Central memory CD8-positive, alpha-beta T cell (primary cell): Measurements from ENCODE around the gene HELZ2.

Experiments
- ATAC-seq: fragments of 150-1000 bp; cut with Tn5 transposase; replicated peaks from 2 replicates; pipeline ENCODE4 v1.10.0; 2022; ENCODE audit warnings: mild to moderate bottlenecking, moderate FRiP score, moderate number of reproducible peaks; ENCODE audit not compliant: poor library complexity, severe bottlenecking; ENCODE audit errors: extremely low read depth
- DNase-seq, 2 donors: peaks; one replicate each; pipeline ENCODE4 v3.0.0; 2021; ENCODE audit warnings: low spot score in 2 of 2
- H3K27ac Mint-ChIP-seq: one replicate; pipeline ENCODE4 v1.8.0; 2022; ENCODE audit warnings: low read depth, mild to moderate bottlenecking, moderate library complexity, mixed read lengths
- H3K27me3 Mint-ChIP-seq: one replicate; pipeline ENCODE4 v1.8.0; 2022; ENCODE audit warnings: mixed read lengths
- H3K36me3 Mint-ChIP-seq: one replicate; pipeline ENCODE4 v1.8.0; 2022; ENCODE audit warnings: mild to moderate bottlenecking, moderate library complexity, mixed read lengths; ENCODE audit not compliant: insufficient read depth
- H3K4me1 Mint-ChIP-seq: one replicate; pipeline ENCODE4 v1.8.0; 2022; ENCODE audit warnings: mixed read lengths
- H3K4me3 Mint-ChIP-seq: one replicate; pipeline ENCODE4 v1.8.0; 2022; ENCODE audit warnings: mild to moderate bottlenecking, moderate library complexity, mixed read lengths
- H3K9me3 Mint-ChIP-seq: one replicate; pipeline ENCODE4 v1.8.0; 2022; ENCODE audit warnings: mixed read lengths

HELZ2 gene

DNA sequence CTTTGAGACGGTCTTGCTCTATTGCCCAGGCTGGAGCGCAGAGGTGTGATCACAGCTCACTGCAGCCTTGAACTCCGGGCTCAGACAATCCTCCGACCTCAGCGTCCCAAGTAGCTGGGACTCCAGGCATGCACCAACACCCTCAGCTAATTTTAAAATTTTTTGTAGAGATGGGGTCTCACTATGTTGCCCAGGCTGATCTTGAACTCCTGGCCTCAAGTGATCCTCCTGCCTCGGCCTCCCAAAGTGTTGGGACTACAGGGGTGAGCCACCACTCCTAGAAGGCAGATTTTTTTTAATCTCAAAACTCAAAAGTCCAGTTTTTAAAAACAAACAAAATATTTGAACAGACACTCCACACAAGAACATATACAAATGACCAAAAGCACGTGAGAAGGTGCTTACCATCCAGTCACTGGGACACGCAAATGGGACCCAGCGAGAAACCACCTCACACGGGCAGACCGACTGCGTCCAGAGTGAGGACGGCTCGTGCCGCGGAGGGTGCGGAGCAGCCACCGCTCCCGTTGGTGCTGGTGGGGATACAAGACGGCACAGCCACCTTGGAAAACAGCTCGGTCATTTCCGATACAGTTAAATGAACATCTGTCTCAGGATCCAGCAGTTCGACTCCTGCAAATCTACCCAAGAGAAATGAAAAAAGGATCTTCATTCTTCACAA, 8.5 kb upstream of the HELZ2 start:
- ATAC-seq (no peak), DNase-seq (no peak)
- no peaks in the 10 kb centered on the region for H3K36me3 Mint-ChIP-seq
- H3K27ac Mint-ChIP-seq, result no peak overlapping the region
- H3K9me3 Mint-ChIP-seq, result no peaks in the 10 kb centered on the region
- no peak overlapping the region for H3K4me3 Mint-ChIP-seq
- H3K27me3 Mint-ChIP-seq, result no peaks in the 10 kb centered on the region
- H3K4me1 Mint-ChIP-seq, result no peaks in the 10 kb centered on the region

DNA sequence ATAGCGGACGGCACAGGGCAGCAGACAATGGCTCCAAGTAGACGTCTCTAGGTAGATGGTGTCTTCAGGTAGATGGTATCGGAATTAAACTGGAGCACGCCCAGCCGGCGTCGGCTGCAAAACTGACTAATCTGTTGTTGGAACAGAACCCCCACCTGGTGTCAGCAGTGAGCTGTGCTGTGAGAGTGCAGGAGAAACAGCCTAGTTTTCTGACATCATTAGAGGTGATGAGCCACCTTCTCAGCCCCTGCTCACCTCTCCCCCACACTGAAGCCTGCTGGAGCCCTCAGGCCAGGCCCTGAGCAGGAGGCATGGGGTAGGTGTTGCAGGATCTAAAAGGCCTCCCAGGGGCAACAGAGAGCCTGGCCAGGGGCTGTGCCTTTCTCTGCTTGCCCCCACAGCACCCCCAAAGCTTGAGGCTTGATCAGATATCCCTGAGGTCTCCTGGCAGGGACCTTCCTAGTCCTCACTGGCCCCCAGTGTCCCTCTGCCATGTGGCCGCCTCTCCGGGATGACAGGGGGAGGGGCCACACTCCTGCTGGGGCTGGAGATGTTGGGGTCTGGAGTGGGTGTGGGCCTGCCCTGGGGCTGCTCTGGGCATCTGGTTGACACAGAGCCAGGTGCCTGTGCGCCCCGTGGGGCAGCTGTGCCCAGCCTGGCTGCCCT, 6.9 kb upstream of the HELZ2 start:
- Mint-ChIP-seq H3K9me3 (no peaks in the 10 kb centered on the region), H3K27me3 (no peaks in the 10 kb centered on the region), H3K36me3 (no peaks in the 10 kb centered on the region), H3K4me1 (no peaks in the 10 kb centered on the region), H3K4me3 (no peak overlapping the region), H3K27ac (no peak overlapping the region)
- ATAC-seq, result peak; percentile 97
- DNase-seq, result peak; percentile 45 to 62

DNA sequence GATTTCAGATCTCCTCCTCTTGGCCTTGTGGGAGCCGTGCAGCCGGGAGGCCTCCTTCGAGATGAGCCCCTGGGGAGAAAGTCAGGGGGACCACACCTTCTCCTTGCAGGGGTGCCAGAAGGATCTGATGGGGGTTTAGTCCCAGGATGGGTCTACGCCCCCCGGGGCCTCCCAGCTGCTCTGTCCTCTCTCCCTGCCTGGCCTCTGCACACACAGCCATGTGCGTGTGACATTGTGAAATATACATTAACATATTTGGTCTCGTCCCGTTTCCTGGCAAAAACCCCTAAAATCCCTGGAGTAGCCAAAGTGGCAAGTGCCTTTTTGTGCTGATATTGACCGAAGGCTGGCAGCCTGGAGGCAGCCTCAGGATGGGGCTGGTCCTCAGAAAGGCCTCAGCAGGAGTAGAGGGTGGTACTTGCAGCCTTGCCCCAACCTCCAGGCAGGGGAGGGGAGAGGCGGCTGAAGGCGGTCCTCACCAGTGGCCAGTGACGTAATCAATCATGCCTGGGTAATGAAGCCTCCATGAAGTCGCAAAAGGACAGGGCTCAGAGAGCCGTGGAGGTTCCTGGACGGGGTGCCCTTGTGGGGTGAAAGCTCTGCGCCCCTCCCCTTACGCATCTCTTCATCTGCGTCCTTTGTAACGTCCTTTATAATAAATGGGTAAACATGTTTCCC, 5.1 kb upstream of the HELZ2 start:
- no peaks in the 10 kb centered on the region for H3K36me3 Mint-ChIP-seq
- H3K4me3 Mint-ChIP-seq, result no peak overlapping the region
- DNase-seq (no peak), ATAC-seq (no peak)
- no peaks in the 10 kb centered on the region for H3K4me1 Mint-ChIP-seq
- no peaks in the 10 kb centered on the region for H3K9me3 Mint-ChIP-seq
- H3K27ac Mint-ChIP-seq, result no peak overlapping the region
- H3K27me3 Mint-ChIP-seq, result no peaks in the 10 kb centered on the region

GRCh38 chr20:63578224-63579016, 4.4 kb upstream of the HELZ2 start:
- Mint-ChIP-seq H3K4me3 (no peak overlapping the region), H3K27me3 (no peaks in the 10 kb centered on the region), H3K9me3 (no peaks in the 10 kb centered on the region), H3K36me3 (no peaks in the 10 kb centered on the region), H3K27ac (no peak overlapping the region), H3K4me1 (no peaks in the 10 kb centered on the region)
- DNase-seq (no peak), ATAC-seq (no peak)

- Mint-ChIP-seq H3K27me3 (no peaks in the 10 kb centered on the region), H3K4me1 (no peaks in the 10 kb centered on the region), H3K27ac (no peak overlapping the region), H3K36me3 (no peaks in the 10 kb centered on the region), H3K4me3 (no peak overlapping the region), H3K9me3 (no peaks in the 10 kb centered on the region)
- DNase-seq (no peak), ATAC-seq (no peak)
These were observed 3.4 kb upstream of the HELZ2 start for GRCh38 chr20:63577317-63577894.

DNA sequence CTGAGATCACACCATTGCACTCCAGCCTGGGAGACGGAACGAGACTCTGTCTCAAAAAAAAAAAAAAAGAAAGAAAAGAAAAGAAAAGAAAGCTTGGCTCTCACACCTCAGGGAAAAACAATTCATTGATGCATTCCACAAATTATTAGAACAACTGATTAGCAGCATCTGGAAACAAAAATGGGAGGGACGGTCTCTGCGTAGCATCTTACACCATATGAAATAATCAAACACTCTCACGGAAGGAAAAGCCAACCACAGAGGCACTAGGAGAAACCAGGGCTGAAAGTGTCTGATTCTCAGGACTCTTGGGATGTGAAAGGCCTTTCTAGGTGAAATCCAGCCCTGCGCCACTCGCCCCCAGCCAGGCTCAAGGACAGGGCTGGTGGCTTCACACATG, 2.3 kb upstream of the HELZ2 start:
- Mint-ChIP-seq H3K36me3 (no peaks in the 10 kb centered on the region), H3K27ac (no peak overlapping the region), H3K27me3 (no peaks in the 10 kb centered on the region), H3K9me3 (no peaks in the 10 kb centered on the region), H3K4me3 (no peak overlapping the region), H3K4me1 (no peaks in the 10 kb centered on the region)
- ATAC-seq, result no peak
- no peak for DNase-seq

DNA sequence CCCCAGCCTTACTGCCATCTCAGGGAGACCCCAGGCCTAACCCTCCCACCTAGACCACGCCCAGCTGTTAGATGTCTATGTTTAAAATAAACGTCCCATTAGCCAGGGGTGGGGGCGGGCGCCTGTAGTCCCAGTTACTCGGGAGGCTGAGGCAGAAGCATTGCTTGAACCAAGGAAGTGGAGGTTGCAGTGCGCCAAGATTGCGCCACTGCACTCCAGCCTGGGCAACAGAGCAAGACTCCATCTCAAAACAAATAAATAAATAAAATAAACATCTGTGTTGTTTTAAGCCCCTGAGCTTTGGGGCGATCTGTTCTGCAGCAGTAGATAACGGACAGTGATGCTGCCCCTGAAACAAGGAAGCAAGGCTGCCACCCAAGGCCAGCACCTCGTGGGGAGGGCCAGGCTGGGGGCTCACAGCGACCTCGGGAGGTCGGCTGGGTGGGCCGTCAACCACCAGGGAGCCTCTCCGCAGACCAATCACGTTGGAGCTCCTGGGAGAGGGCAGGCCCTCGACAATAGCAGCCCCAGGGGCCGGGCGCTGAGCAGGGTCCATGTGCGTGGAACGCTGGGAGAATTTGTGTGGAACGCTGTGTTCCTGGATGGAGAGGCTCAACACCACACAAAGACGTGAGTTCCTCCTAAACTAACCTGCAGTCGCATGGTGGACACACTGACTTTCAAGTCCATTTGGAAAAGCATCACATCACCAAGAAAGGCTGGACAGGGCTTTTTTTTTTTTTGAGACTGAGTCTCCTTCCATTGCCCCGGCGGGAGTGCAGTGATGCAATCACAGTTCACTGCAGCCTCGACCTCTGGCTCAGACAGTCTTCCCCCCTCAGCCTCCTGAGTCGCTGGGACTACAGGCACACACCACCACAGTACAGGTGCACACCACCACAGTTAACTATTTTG, 1.0 kb upstream of the HELZ2 start:
- Mint-ChIP-seq H3K36me3 (no peaks in the 10 kb centered on the region), H3K9me3 (no peaks in the 10 kb centered on the region), H3K27ac (no peak overlapping the region), H3K4me1 (no peaks in the 10 kb centered on the region), H3K4me3 (peak overlapping the region; percentile 84), H3K27me3 (no peaks in the 10 kb centered on the region)
- ATAC-seq, result no peak
- DNase-seq, result no peak

GRCh38 chr20:63573647-63574131, 350 bp downstream of the HELZ2 start:
- no peak for DNase-seq
- Mint-ChIP-seq H3K27ac (peak overlapping the region; percentile 92), H3K36me3 (peaks cover 3% of the 10 kb centered on the region), H3K27me3 (no peaks in the 10 kb centered on the region), H3K9me3 (no peaks in the 10 kb centered on the region), H3K4me1 (peaks cover 8% of the 10 kb centered on the region), H3K4me3 (peak overlapping the region; percentile 84)
- peak; percentile 33 for ATAC-seq

- Mint-ChIP-seq H3K36me3 (peaks cover 3% of the 10 kb centered on the region), H3K27me3 (no peaks in the 10 kb centered on the region), H3K4me1 (peaks cover 12% of the 10 kb centered on the region), H3K4me3 (peak overlapping the region; percentile 84), H3K27ac (peak overlapping the region; percentile 92), H3K9me3 (no peaks in the 10 kb centered on the region)
- DNase-seq, result no peak
- ATAC-seq, result no peak
These were observed 1.0 kb downstream of the HELZ2 start for GRCh38 chr20:63572788-63573646.

DNA sequence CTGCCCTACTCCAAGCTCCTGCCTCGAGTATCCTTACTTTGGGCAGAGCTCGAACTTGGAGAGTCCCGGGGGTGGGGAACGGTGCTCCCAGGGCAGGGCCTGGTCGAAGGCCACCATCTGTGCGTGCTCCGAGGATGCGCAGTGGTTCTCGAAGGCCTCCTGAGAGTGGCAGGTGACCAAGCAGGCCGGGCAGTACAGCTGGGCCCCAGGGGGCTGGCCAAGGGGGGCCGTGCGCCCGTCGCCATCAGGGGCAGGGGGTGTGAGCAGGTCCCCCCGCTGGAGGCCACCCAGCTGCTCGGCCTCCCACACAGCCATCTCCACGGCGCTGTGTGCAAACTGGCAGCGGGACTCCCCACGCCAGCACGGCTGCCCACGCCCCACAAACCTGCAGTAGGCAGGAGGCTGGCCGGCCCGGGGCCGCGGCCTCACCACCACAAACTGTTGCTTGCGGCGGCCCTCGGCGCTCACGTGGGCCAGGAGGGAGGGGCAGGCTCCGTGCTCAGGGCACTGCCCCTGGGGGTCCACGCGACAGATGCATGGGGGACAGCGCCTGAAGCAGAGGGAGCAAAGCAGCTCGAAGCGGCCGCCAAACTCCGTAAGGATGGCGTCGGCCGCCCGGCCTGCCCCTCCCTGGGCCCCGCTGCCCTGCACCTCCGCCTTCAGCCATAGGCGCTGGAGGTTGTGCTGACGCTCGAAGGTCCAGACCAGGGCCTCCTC, 1.8 kb downstream of the HELZ2 start:
- DNase-seq (no peak), ATAC-seq (no peak)
- Mint-ChIP-seq H3K9me3 (no peaks in the 10 kb centered on the region), H3K4me3 (peak overlapping the region; percentile 84), H3K27me3 (no peaks in the 10 kb centered on the region), H3K36me3 (peaks cover 7% of the 10 kb centered on the region), H3K27ac (no peak overlapping the region), H3K4me1 (peaks cover 20% of the 10 kb centered on the region)
